ENCODE measurements around the gene TMEM187. TPM values are rescaled to one million over a fixed set of nuclear protein-coding genes. Genes with fewer than 3 reads are reported as not detected.

TMEM187 gene
- total and polyA plus RNA-seq, 3 experiments from 2014 or later, result 3.3 to 17.2 (median 3.5) TPM

DNA sequence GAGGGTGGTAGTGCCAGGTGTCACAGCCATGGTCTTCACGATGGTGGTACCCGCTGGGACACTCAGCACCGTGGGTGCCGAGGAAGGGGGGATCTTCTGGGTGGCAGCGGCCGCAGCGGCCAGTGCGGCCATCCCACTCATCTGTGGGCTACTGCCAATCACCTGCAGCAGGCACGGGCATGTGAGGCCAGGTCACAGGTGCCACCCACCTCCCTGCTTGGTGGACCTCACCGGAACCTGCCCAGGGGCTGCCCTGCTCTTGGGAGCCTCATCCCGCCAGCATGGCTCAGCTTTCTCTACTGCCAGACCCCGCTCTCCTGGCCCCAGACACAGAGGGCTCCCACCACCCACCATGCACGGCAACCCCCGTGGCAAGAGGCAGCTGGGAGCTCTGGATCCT, 13.9 kb upstream of the TMEM187 start:
- Histone ChIP-seq H3K36me3 (ENCODE audit: insufficient read depth, low read length) (peaks cover 18% of the 10 kb centered on the region), H3K4me1 (ENCODE audit: insufficient read depth, low read length) (no peaks in the 10 kb centered on the region), H3K27ac (ENCODE audit: low read depth, low read length) (no peak overlapping the region), H3K9me3 (ENCODE audit: low read length) (no peaks in the 10 kb centered on the region), H3K4me3 (ENCODE audit: low read length) (no peak overlapping the region), H3K27me3 (ENCODE audit: insufficient read depth, low read length, poor library complexity, severe bottlenecking) (no peaks in the 10 kb centered on the region)
- peaks cover 0 to 84% (median 10%) of the 10 kb centered on the region in 3 donors for H3K36me3 Mint-ChIP-seq
- peak overlapping the region in 1 of 8 donors; percentile 29 for H3K27ac Mint-ChIP-seq
- ChIA-PET CTCF (interaction anchor here (1.3 kb wide), 1 partner anchor 9 kb away, joined by 4 read pairs; no protein-coding TSS in a partner anchor), POLR2A (no interaction called here)
- peaks cover 0 to 2% (median 1%) of the 10 kb centered on the region in 3 donors for H3K4me1 Mint-ChIP-seq
- no peaks in the 10 kb centered on the region for H3K9me3 Mint-ChIP-seq
- no peaks in the 10 kb centered on the region for H3K27me3 Mint-ChIP-seq
- no peak overlapping the region for H3K4me3 Mint-ChIP-seq
- no peak for DNase-seq

DNA sequence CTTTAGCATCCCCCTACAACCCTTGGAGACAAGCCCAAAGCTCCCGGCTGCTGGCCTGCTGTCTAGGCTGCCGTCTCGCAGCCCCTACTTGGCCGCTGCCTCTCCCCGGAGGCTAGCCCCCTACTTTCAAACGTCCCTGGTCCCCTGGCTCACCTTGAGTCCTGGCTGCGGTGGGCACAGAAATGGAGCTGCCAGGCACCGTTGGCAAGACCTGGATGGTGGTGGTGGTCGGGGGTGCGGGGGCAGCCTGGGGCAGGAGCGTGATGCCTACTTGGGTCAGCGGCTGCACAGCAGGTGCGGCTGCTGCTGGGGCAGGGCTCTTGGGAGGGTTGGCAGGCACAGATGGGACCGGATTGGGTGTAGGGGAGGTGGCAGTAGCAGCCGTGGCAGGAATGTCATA, 12.9 kb upstream of the TMEM187 start:
- Mint-ChIP-seq H3K27ac (no peak overlapping the region), H3K4me3 (no peak overlapping the region), H3K27me3 (no peaks in the 10 kb centered on the region), H3K9me3 (no peaks in the 10 kb centered on the region), H3K4me1 (peaks cover 0 to 2% (median 1%) of the 10 kb centered on the region in 3 donors), H3K36me3 (peaks cover 0 to 82% (median 10%) of the 10 kb centered on the region in 3 donors)
- ChIA-PET CTCF (no interaction called here), POLR2A (no interaction called here)
- Histone ChIP-seq H3K4me1 (ENCODE audit: insufficient read depth, low read length) (peaks cover under 1% of the 10 kb centered on the region), H3K27ac (ENCODE audit: low read depth, low read length) (no peak overlapping the region), H3K36me3 (ENCODE audit: insufficient read depth, low read length) (peaks cover 24% of the 10 kb centered on the region), H3K4me3 (ENCODE audit: low read length) (no peak overlapping the region), H3K27me3 (ENCODE audit: insufficient read depth, low read length, poor library complexity, severe bottlenecking) (no peaks in the 10 kb centered on the region), H3K9me3 (ENCODE audit: low read length) (no peaks in the 10 kb centered on the region)
- DNase-seq, result no peak

DNA sequence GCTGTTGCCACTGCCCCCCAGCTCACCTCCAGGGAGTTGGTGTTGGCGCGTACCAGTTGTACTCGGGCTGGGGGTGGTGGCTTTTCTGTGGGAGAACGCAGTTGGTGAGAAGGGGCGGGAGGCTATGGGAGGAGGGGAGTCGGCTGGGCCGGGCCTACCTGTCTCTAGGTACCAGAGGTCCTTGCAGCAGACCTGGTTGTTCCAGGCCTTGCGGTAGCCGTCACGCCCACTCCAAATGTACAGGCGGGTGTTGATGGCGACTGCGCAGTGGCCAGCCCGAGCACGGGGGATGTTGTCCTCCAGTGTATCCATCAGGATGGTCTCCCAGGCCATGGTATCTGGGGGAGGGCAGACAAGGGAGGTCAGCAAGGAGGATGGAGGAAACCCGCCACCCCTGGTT, 12.5 kb upstream of the TMEM187 start:
- ChIA-PET CTCF (no interaction called here), POLR2A (no interaction called here)
- Mint-ChIP-seq H3K4me3 (no peak overlapping the region), H3K27me3 (no peaks in the 10 kb centered on the region), H3K27ac (no peak overlapping the region), H3K36me3 (peaks cover 0 to 80% (median 8%) of the 10 kb centered on the region in 3 donors), H3K9me3 (no peaks in the 10 kb centered on the region), H3K4me1 (peaks cover 2 to 6% (median 6%) of the 10 kb centered on the region in 3 donors)
- no peak for DNase-seq
- Histone ChIP-seq H3K27me3 (ENCODE audit: insufficient read depth, low read length, poor library complexity, severe bottlenecking) (no peaks in the 10 kb centered on the region), H3K4me3 (ENCODE audit: low read length) (no peak overlapping the region), H3K27ac (ENCODE audit: low read depth, low read length) (no peak overlapping the region), H3K36me3 (ENCODE audit: insufficient read depth, low read length) (peaks cover 24% of the 10 kb centered on the region), H3K4me1 (ENCODE audit: insufficient read depth, low read length) (peaks cover 4% of the 10 kb centered on the region), H3K9me3 (ENCODE audit: low read length) (no peaks in the 10 kb centered on the region)

DNA sequence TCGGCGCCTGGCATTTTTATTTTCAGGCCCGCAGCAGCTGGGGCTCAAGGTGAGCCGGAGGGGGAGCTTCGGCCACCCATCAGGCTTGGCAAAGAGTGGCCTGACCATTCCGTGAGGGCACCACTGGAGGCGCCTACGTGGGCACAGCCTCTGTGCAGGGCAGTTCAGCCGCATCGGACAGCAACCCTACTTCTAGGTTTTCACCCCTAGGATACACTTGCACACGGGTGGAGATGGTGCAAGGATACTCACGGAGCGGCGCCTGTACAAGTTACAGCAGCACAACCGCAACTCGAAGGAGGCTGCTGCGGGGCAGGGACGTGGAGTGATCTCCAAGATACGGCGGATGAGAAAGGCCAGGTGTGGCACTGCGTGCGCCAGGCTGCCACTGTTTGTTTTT, 11.8 kb upstream of the TMEM187 start:
- CTCF ChIA-PET, result no interaction called here
- POLR2A ChIA-PET, result no interaction called here

DNA sequence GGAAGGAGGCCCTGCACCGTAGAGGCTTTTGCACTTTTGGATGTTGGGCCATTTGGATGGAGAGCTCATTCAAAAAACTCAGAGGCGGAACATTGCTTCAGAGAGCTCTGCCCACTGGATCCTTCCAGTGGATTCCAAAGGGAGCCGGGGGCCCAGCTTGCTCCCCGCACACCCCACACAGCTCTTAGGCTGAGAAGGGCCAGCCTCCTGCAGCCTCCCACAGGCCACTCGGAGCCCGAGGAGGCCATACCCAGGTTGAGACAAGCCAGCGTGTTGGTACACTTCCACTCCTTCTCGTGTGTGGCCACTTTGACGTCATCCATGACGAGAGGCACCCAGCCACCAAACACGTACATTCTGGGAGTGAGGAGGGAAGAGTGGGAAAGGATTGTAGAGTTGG, 11.3 kb upstream of the TMEM187 start:
- no peaks in the 10 kb centered on the region for H3K9me3 Mint-ChIP-seq
- no peak overlapping the region for H3K27ac ChIP-seq (ENCODE audit: low read depth, low read length)
- H3K4me3 ChIP-seq (ENCODE audit: low read length), result no peak overlapping the region
- peaks cover 17% of the 10 kb centered on the region for H3K4me1 ChIP-seq (ENCODE audit: insufficient read depth, low read length)
- no peak overlapping the region for H3K27ac Mint-ChIP-seq
- CTCF ChIA-PET, result interaction anchor here (1.1 to 1.2 kb wide), 2 partner anchors 10 to 14 kb away, joined by 3 to 4 read pairs; partner anchors contain the start of gene HCFC1
- no peak for DNase-seq
- peaks cover 0 to 1% of the 10 kb centered on the region in 2 donors for H3K27me3 Mint-ChIP-seq
- POLR2A ChIA-PET, result no interaction called here
- H3K36me3 ChIP-seq (ENCODE audit: insufficient read depth, low read length), result peaks cover 20% of the 10 kb centered on the region
- H3K4me1 Mint-ChIP-seq, result peaks cover 10 to 17% (median 15%) of the 10 kb centered on the region in 3 donors
- no peak overlapping the region for H3K4me3 Mint-ChIP-seq
- no peaks in the 10 kb centered on the region for H3K9me3 ChIP-seq (ENCODE audit: low read length)
- peaks cover 0 to 68% (median 4%) of the 10 kb centered on the region in 3 donors for H3K36me3 Mint-ChIP-seq
- no peaks in the 10 kb centered on the region for H3K27me3 ChIP-seq (ENCODE audit: insufficient read depth, low read length, poor library complexity, severe bottlenecking)

More for the DNA sequence above, 11.8 kb upstream of the TMEM187 start:
- Mint-ChIP-seq H3K9me3 (no peaks in the 10 kb centered on the region), H3K4me3 (peak overlapping the region in 1 of 7 donors; percentile 37), H3K4me1 (peaks cover 8 to 12% (median 11%) of the 10 kb centered on the region in 3 donors), H3K27me3 (peaks cover 0 to 1% of the 10 kb centered on the region in 2 donors), H3K36me3 (peaks cover 0 to 73% (median 4%) of the 10 kb centered on the region in 3 donors), H3K27ac (no peak overlapping the region)
- no peaks in the 10 kb centered on the region for H3K9me3 ChIP-seq (ENCODE audit: low read length)
- H3K27me3 ChIP-seq (ENCODE audit: insufficient read depth, low read length, poor library complexity, severe bottlenecking), result no peaks in the 10 kb centered on the region
- H3K27ac ChIP-seq (ENCODE audit: low read depth, low read length), result no peak overlapping the region
- peaks cover 24% of the 10 kb centered on the region for H3K36me3 ChIP-seq (ENCODE audit: insufficient read depth, low read length)
- H3K4me1 ChIP-seq (ENCODE audit: insufficient read depth, low read length), result peaks cover 12% of the 10 kb centered on the region
- no peak overlapping the region for H3K4me3 ChIP-seq (ENCODE audit: low read length)
- DNase-seq, result no peak

DNA sequence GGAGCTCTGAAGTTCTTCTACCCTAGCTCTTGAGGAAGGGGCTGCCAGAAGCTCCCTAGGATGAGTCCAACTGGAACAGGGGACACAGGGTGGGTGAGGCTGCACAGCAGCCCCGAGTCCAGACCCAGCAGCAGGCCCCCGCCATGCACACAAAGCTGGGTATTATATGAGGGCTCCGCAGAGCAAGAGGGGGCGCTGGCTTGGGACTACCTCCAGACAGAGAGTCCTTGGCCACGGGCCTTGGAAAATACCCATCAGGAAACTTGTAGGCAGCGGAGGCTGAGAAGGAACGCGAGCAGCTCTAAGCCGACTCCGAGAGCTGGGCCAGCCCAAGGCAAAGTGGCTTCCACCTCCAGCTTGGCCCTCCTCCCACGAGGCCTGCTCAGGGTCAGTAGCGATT, 9.0 kb upstream of the TMEM187 start:
- Histone ChIP-seq H3K4me1 (ENCODE audit: insufficient read depth, low read length) (peaks cover 37% of the 10 kb centered on the region), H3K27ac (ENCODE audit: low read depth, low read length) (no peak overlapping the region), H3K4me3 (ENCODE audit: low read length) (no peak overlapping the region), H3K9me3 (ENCODE audit: low read length) (no peaks in the 10 kb centered on the region), H3K36me3 (ENCODE audit: insufficient read depth, low read length) (peaks cover 20% of the 10 kb centered on the region), H3K27me3 (ENCODE audit: insufficient read depth, low read length, poor library complexity, severe bottlenecking) (no peaks in the 10 kb centered on the region)
- Mint-ChIP-seq H3K27ac (peak overlapping the region in 2 of 8 donors; percentile 19 to 52), H3K36me3 (peaks cover 0 to 54% (median 4%) of the 10 kb centered on the region in 3 donors), H3K4me3 (no peak overlapping the region), H3K27me3 (peaks cover 0 to 2% of the 10 kb centered on the region in 2 donors), H3K4me1 (peaks cover 33 to 38% (median 38%) of the 10 kb centered on the region in 3 donors), H3K9me3 (no peaks in the 10 kb centered on the region)
- ChIA-PET POLR2A (no interaction called here), CTCF (interaction anchor here (1.1 kb wide), 1 partner anchor 10 kb away, joined by 3 read pairs; no protein-coding TSS in a partner anchor)
- no peak for DNase-seq

DNA sequence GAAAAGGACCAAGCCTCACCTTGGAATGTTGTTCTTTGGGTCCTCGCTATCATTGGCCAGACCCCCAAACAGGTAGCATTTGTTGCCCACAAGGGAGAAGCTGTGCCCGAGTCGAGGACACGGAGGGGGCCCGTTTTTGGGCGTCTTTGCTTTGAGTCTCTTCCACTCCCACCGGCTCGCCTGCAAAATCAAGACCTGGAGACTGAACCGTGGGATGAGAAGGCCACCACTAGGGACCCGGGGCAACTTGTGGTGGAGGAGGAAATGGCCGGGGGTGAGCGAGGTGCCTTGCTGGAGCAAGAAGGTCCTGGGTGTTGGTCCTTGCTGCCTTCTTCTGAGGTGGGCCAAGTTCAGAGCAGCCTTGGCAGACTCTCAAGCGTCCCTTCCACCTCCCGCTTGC, 8.4 kb upstream of the TMEM187 start:
- H3K27me3 ChIP-seq (ENCODE audit: insufficient read depth, low read length, poor library complexity, severe bottlenecking), result no peaks in the 10 kb centered on the region
- H3K27me3 Mint-ChIP-seq, result peaks cover 0 to 2% of the 10 kb centered on the region in 2 donors
- CTCF ChIA-PET, result interaction anchor here (1.1 to 1.5 kb wide), 2 partner anchors 10 to 37 kb away, joined by 3 read pairs; no protein-coding TSS in a partner anchor
- H3K9me3 ChIP-seq (ENCODE audit: low read length), result no peaks in the 10 kb centered on the region
- POLR2A ChIA-PET, result no interaction called here
- no peaks in the 10 kb centered on the region for H3K9me3 Mint-ChIP-seq
- peak overlapping the region in 3 of 8 donors; percentile 14 to 84 (median 52) for H3K27ac Mint-ChIP-seq
- H3K4me3 Mint-ChIP-seq, result peak overlapping the region in 2 of 7 donors; percentile 34 to 40
- DNase-seq, result no peak
- no peak overlapping the region for H3K4me3 ChIP-seq (ENCODE audit: low read length)
- peaks cover 39% of the 10 kb centered on the region for H3K4me1 ChIP-seq (ENCODE audit: insufficient read depth, low read length)
- peaks cover 33 to 41% (median 38%) of the 10 kb centered on the region in 3 donors for H3K4me1 Mint-ChIP-seq
- peaks cover 0 to 49% (median 2%) of the 10 kb centered on the region in 3 donors for H3K36me3 Mint-ChIP-seq
- peaks cover 20% of the 10 kb centered on the region for H3K36me3 ChIP-seq (ENCODE audit: insufficient read depth, low read length)
- H3K27ac ChIP-seq (ENCODE audit: low read depth, low read length), result no peak overlapping the region

DNA sequence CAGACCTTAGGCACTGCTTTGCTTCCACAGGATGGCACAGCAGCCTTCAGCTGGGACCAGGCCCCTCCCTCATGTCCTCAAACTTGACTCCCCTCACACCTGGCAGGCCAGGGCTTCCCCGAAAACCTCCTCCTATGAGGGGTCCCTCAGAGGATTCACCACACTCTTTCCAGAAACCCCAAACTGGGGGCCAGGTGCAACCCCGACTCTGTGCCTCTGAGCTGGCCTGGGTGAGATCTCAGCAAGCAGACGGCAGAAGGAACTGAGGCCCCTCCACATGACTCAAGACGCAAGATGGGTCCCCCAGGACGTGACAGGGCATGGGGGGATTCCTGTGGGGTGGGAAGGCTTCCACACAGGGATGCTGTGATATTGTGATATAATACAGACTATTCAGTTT, 7.1 kb upstream of the TMEM187 start:
- Mint-ChIP-seq H3K9me3 (no peaks in the 10 kb centered on the region), H3K27me3 (peaks cover 0 to 2% of the 10 kb centered on the region in 2 donors), H3K27ac (peak overlapping the region in 7 of 8 donors; percentile 68 to 98 (median 92)), H3K36me3 (peaks cover 0 to 39% (median under 1%) of the 10 kb centered on the region in 3 donors), H3K4me3 (peak overlapping the region in 3 of 7 donors; percentile 3 to 66 (median 8)), H3K4me1 (peaks cover 33 to 46% (median 38%) of the 10 kb centered on the region in 3 donors)
- Histone ChIP-seq H3K9me3 (ENCODE audit: low read length) (no peaks in the 10 kb centered on the region), H3K36me3 (ENCODE audit: insufficient read depth, low read length) (peaks cover 20% of the 10 kb centered on the region), H3K27ac (ENCODE audit: low read depth, low read length) (no peak overlapping the region), H3K27me3 (ENCODE audit: insufficient read depth, low read length, poor library complexity, severe bottlenecking) (no peaks in the 10 kb centered on the region), H3K4me1 (ENCODE audit: insufficient read depth, low read length) (peaks cover 39% of the 10 kb centered on the region), H3K4me3 (ENCODE audit: low read length) (no peak overlapping the region)
- CTCF ChIA-PET, result interaction anchor here (0.9 to 7.2 kb wide), 3 partner anchors 12 to 39 kb away, joined by 3 to 54 read pairs (median 3); no protein-coding TSS in a partner anchor
- no peak for DNase-seq
- POLR2A ChIA-PET, result no interaction called here
